ENCODE results near the gene PRCD.

PRCD gene

DNA sequence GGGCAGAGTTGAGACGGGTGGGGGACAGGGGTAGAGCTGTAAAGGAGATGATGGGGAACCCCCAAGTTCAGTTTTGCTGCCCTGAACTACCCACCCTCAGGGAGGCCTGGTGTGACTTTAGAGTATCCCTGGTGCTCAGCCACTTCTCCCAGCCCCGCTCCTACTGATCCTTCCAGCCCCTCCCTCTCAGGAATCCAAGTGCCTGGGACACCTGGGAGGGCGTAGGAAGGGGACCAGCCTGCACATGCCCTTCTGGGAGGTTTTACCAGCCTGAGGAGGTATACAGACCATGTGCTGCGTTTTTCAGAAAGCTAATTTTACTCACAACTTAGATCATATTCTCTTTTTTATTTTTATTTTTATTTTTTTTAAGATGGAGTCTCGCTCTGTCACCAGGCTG, 41.7 kb downstream of the PRCD start:
- Histone ChIP-seq H3K27me3 (ENCODE audit: insufficient read depth, low read depth, severe bottlenecking) (no peaks in the 10 kb centered on the region), H3K4me3 (ENCODE audit: low read depth, low read length) (no peak overlapping the region), H3K36me3 (no peaks in the 10 kb centered on the region), H3K9me3 (ENCODE audit: severe bottlenecking) (peaks cover 10% of the 10 kb centered on the region), H3K27ac (peak overlapping the region; percentile 41)
- no peak for TF ChIP-seq CTCF (IDR thresholded peaks at IDR 0.05; ENCODE audit: low read depth, low read length)
- DNase-seq = peak; percentile 64

GRCh38 chr17:76582660-76583059, 42.8 kb downstream of the PRCD start:
- TF ChIP-seq CTCF (IDR thresholded peaks at IDR 0.05; ENCODE audit: low read depth, low read length) = no peak
- Histone ChIP-seq H3K27ac (no peak overlapping the region), H3K9me3 (ENCODE audit: severe bottlenecking) (peaks cover 10% of the 10 kb centered on the region), H3K4me3 (ENCODE audit: low read depth, low read length) (no peak overlapping the region), H3K36me3 (no peaks in the 10 kb centered on the region), H3K27me3 (ENCODE audit: insufficient read depth, low read depth, severe bottlenecking) (no peaks in the 10 kb centered on the region)
- no peak for DNase-seq

GRCh38 chr17:76584427-76585032, 44.7 kb downstream of the PRCD start:
- no peak for TF ChIP-seq CTCF (IDR thresholded peaks at IDR 0.05; ENCODE audit: low read depth, low read length)
- Histone ChIP-seq H3K4me3 (ENCODE audit: low read depth, low read length) (no peak overlapping the region), H3K27me3 (ENCODE audit: insufficient read depth, low read depth, severe bottlenecking) (no peaks in the 10 kb centered on the region), H3K36me3 (no peaks in the 10 kb centered on the region), H3K9me3 (ENCODE audit: severe bottlenecking) (peaks cover 10% of the 10 kb centered on the region), H3K27ac (no peak overlapping the region)
- no peak for DNase-seq

GRCh38 chr17:76585033-76585648, 45.3 kb downstream of the PRCD start:
- no peak for TF ChIP-seq CTCF (IDR thresholded peaks at IDR 0.05; ENCODE audit: low read depth, low read length)
- H3K27ac ChIP-seq = peak overlapping the region; percentile 87
- peaks cover 10% of the 10 kb centered on the region for H3K9me3 ChIP-seq (ENCODE audit: severe bottlenecking)
- no peaks in the 10 kb centered on the region for H3K27me3 ChIP-seq (ENCODE audit: insufficient read depth, low read depth, severe bottlenecking)
- no peaks in the 10 kb centered on the region for H3K36me3 ChIP-seq
- peak overlapping the region; percentile 52 for H3K4me3 ChIP-seq (ENCODE audit: low read depth, low read length)
- DNase-seq = no peak

- peak; percentile 69 for TF ChIP-seq CTCF (IDR thresholded peaks at IDR 0.05; ENCODE audit: low read depth, low read length)
- peak within 1 kb of the TSS; percentile 87 for H3K27ac ChIP-seq
- peak within 1 kb of the TSS; percentile 52 for H3K4me3 ChIP-seq (ENCODE audit: low read depth, low read length)
- H3K36me3 ChIP-seq = no peaks in the 10 kb centered on the region
- DNase-seq = peak; percentile 83
- H3K27me3 ChIP-seq (ENCODE audit: insufficient read depth, low read depth, severe bottlenecking) = no peaks in the 10 kb centered on the region
- peaks cover 10% of the 10 kb centered on the region for H3K9me3 ChIP-seq (ENCODE audit: severe bottlenecking)
Measured at GRCh38 chr17:76585649-76586593, 46.1 kb downstream of the PRCD start, which contains the start of gene ST6GALNAC2. ST6GALNAC2 (minus strand) TSS chr17:76585860; CDS start chr17:76585808, 52 bp downstream.
